Activated gamma-delta T cell treated with Interleukin-2 at 50 U/mL for 16 hours (primary cell): ENCODE results near the gene UNC5CL.
"Not testable (repeated sequence)": the region's sequence is repeated elsewhere in the genome, so short reads cannot be mapped to it uniquely, and the experiment has no call there.

Experiments used
- DNase-seq: peaks from one replicate; pipeline ENCODE4 v3.0.0-alpha.2; 2020

Gene UNC5CL

DNA sequence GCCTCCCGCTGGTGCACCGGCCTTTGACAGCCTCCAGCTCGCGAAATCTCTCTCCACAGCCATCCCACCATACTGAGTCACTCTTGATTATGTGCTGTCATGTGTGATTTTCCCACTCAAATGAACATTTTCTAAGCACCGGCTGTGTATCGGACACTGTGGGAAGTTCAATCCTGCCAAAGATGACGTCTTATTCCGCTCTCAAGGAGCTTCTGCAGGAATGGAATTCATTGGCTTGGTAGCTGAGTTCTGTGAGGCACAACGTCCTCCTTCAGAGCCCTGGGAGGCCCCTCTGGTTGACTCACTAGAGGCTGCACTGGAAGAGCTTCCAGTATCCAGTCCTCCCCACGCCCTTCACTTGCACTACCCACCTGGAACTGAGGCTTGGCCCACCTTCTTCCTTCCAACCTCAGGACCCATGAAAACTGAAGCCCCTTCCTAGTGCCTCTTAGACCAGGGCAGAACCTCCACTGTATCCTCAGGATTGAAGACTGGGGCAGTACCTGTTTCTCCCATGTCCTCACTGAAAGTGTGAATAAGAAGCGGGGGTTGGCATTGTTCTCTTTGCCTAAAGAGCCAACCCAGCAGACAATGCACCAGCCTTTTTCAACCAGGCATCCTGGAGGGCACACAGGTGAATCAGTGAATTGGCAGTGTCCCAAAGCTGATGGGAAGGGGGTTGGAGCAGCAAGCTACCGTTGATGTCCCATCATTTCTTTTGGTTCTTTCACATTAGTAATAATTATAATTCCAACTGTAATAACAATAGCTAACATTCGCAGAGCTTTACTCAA is 1.7 kb downstream of the UNC5CL start:
- DNase-seq = no peak

DNA sequence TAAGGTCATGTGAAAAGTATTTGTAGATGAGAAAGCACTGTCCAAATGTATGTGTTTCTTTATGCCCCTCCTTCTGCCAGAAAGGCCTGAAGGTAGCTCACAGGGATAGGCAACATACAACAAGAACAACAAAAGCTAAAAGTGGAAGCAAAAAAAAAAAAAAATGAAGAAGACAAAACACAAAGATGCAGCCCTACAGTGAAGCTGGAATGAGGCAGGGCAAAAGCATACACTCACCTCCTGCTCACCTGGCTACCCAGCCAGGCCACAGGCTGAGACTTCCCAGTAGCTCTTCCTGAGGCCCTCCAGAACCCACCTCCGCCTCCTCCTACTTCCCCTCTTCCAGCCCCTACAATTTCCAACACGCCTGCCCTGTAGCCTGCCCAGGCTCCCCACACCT is 2.4 kb downstream of the UNC5CL start:
- no peak for DNase-seq

DNA sequence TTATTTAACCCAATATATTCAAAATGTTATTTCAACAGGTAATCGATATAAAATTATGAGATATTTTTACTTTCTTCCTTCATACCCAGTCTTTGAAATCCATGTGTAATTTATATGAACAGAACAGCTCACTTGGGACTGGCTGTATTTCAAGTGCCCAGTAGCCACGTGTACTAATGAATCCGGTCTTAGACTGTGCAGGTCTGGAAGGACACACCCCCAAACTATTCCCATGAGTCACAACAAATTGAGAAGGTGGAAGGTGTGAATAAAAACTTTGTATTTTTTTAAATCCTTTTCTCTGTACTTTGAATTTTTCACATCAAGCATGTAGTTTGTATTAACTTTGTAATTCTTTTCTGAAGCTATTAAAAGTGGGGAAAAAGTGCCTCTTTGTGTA is 2.8 kb downstream of the UNC5CL start:
- no peak for DNase-seq

DNA sequence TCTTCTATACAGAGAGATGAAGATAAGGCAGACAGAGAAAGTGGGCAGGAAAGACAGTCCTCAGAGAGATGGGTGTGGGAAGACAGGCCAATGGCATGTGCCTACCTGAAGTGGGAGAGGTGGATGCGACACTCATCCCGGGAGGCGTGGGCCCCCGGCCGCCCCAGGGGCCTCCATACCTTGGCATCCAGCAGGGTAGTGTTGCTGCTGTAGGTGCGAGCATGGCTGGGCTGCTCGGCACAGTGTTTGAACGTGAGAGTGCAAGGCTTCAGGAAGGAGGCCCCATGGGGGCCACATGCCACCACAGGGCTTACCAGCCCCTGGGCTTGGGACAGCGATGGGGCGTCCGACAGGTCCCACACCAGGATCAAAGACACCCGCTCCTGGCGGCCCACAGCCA is 5.2 kb downstream of the UNC5CL start:
- no peak for DNase-seq

DNA sequence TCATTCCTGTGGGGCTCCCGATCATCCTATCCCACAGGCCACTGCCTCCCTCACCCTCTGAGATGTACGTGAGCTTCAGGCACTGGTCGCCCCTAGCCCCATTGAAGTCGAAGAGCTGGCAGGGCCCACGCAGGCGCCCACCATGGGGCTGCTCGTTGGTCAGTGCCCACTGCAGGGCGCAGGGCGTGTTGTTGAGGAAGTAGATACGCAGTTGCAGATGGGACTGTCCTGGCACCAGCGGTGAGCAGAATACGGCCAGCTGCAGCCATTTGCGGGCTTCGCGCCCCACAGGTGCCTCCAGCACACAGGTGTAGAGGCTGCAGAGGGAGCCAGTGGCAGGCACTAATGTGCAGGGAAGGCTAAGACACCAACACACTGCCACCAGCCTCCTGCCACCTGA is 6.2 kb downstream of the UNC5CL start:
- DNase-seq = no peak

DNA sequence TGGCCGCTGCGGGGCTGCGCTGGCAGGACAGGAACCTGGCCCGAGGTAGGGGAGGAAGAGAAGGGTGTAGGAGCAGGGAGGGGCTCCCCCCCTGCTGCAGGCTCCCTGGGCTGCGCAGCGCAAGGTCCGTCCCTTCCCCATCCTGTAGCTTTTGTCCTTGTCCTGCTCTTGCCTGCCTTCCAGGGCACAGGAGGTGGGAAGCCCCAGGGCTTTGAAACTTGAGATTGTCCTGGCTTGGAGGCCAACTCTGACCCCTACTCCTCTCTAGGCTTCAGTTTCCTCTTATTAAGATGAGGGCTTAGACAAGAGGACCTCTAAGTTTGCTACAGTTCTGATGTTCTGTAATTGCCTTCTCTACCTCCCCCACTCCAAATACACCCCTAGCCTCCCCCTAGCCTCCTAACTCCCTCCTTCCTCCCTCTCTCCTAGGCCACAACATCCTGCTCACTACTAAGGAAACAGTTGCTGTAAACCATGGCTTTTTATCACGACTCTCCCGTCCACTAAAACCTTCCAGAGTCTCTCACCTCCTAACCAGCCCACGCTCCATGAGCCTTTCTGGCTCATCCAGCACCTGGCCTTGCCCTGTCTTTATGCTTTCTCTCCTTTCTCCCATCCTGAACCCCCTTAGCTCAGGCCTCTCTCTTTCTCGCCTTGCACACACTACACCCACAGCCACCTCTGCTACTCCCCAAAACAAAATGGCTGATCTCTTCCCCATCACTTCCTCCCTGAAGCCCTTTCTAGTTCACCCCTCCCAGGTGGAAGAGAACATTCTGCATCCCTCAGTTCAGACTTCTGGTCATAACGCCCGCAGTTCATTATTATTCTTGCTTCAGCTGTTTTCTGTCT is 10.2 kb downstream of the UNC5CL start:
- no peak for DNase-seq

DNA sequence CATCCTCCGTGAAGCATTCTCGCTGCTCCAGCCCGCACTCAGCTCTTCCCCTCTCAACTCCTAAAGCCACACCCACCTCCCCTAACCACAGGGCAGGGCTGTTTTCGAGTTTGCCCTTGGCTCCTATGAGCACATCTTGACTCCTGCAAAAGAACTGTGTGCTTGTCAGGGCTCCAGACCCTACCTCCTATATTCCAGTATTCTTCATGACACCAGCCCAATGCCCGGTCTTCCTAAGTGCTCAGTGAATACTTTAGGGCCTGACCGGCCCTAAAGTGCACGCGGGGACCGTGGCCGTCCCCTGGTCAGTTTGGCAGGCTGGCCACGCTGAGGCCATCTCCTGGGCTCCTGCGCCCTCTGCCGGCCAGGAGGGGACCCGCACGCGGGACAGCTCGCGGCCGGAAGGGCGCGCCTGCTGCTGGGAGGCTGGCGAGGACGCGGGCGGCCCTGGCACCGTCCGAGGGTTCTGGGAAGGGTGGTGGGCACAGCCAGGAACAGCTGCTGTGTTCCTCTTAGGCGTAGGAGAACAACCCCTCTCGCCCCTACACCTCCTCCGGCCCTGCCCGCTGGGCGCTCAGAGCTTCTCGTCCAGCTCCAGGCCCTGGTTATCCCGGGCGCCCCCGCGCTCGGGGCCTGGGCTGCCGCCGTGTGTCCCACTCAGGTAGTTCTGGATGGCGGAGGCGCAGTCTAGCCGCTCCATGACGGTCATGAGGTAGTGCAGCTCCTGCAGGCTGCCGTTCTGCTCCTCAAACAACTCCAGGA is 11.0 kb downstream of the UNC5CL start:
- peak; percentile 69 for DNase-seq

GRCh38 chr6:41027241-41027640 is 11.8 kb downstream of the UNC5CL start:
- DNase-seq = no peak

DNA sequence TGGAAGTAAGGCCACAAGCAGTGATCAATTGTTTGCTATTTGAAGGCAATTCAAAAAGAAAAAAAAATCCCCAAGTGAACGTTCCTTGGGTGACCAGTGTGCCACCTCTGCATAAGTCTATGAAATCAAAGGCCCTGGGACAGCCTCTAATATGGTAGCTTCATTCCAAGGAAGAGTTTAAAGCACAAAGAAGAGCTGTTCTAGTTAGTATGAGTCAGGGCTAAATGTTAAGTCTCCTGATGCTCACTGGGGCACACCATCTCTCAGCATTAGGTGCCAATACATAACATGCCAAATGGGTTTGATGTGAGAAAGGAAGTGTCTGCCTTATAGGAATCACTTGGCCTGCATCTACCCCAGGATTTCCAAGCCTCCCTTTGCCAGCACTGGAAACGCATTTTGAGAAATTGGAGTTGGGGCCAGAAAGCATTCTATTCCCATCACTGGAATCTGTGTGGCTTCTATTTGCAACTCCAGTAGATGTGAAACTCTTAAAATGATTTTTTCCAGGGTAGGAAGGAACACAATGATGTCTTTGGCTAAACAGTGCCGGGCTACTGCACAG is 13.0 kb downstream of the UNC5CL start:
- DNase-seq = no peak

DNA sequence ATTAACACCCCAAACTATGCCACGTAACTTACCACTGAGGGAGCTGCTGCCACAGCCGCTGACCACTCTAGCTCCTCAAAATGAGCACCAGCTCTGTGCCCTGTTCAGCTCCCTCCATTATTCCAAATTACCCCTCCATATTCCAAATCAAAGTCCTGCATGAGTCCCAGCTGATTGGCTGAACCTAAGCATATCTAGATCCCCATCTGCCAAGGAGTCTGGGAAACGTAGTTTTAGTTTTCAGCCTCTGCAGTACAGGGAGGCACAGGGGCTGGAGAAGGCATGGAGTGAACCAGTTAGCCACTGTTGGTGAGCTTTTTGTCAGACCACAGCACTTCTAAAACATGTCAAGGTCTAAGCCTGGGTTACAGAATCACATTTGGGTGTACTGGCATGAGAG is 15.9 kb downstream of the UNC5CL start:
- DNase-seq = no peak

DNA sequence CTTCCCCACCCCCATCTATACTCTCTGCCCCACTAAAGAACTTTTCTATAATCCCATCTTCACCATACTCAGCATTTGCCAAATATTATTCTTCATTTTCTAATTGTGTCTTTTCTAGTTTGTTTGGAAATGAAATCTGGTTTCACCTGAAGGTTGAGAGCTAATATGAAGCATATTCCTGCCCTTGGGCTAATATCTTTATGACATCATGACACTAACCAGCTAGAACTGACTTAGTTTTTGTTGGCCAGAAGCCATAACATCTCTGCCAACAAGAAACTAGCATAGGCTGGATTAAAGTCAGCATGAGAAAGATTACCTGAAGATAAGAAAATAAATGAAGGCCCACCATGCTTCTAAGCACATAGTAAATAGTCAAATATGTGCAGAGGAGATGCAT is 16.7 kb downstream of the UNC5CL start:
- DNase-seq = no peak

DNA sequence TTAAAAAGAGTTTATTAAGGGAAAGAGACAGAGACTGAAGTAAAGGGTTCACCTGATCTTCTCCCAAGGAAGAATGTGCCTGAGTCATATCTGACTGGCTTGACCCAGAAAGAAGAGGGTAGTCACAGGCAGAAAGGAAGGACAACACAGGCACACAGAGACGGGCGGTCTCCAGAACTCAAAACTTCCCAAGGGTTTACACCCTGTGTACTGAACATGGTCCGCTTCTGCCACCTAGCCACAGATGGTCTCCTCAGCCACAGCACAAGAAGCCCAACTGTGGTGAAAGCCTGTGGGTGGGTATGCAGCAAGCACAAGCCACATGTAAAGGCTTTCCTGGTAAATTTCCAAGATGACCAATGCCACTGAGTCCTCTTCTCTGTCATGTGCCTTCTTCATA is 17.2 kb downstream of the UNC5CL start:
- no peak for DNase-seq

- DNase-seq = no peak
These were observed 21.4 kb downstream of the UNC5CL start for GRCh38 chr6:41017663-41018062.

DNA sequence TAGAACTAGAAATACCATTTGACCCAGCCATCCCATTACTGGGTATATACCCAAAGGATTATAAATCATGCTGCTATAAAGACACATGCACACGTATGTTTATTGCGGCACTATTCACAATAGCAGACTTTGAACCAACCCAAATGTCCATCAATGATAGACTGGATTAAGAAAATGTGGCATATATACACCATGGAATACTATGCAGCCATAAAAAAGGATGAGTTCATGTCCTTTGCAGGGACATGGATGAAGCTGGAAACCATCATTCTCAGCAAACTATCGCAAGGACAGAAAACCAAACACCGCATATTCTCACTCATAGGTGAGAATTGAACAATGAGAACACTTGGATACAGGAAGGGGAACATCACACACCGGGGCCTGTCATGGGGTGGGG is 23.2 kb downstream of the UNC5CL start:
- DNase-seq = not testable (repeated sequence)

DNA sequence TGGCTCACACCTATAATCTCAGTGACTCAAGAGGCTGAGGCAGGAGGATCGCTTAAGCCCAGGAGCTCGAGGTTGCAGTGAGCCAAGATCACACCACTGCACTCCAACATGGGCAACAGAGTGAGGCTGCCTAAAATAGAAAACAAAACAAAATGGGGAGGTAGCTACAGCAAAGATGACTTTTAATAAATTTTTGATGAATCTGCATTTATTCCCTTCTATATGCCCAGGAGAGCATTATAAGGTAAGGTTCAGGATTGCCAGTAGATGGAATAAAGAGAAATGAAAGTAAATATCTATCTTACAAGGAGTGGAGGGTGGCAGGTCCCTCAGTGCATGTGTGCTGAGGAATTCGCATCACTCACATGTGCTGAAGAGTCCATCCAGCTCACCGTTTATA is 24.2 kb downstream of the UNC5CL start:
- no peak for DNase-seq

DNA sequence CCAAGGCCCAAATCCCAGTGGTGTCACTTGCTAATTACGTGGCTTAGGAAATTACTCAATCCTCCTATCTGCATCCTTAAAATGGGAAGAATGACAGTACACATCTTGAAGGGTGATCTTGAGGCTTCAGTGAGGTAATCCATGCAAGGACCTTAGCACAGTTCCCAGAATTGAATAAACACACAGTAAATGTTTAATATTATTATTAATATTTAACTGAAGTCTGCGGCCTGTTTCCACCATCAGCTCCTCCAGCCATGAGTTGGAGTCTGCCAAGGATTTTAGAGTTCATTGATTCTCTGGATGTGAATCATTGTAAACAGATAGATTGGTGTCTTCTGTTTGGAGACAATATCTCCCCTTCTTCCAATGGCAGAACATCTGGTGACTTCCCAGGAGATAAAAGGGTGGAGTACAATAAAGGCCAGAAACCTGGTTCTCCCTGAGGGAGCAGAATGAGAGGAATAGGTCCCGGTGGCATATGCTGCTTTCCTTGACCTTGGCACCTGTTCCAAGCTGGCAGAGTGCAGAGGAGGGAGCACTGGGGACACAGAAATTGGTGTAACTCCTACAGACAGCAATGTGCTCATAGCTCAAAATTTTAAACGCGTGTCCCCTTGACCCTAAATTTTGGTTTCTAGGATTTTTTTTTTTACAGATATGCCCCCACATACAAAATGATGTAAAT is 25.4 kb downstream of the UNC5CL start:
- no peak for DNase-seq

- no peak for DNase-seq
These were observed 27.3 kb downstream of the UNC5CL start for GRCh38 chr6:41011673-41012072.

DNA sequence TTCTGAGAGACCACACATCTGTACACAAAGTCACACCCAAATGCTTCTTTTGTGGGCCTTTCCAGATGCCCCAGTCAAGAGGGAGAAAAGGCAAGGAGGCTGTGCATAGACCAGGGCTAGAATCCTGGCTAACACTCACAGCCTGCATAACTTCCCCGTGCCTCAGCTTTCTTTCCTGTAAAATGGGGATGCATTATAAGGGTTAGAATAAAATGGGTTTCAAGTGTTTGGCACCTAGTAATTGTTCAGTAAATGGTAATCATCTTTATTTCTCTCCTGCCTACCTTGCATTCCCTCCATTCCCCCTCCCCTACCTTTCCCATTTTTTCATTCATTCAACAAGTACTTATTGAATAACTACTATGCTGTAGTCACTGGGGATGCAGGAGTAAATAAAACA is 29.4 kb downstream of the UNC5CL start:
- DNase-seq = no peak

- no peak for DNase-seq
These were observed 31.0 kb downstream of the UNC5CL start for GRCh38 chr6:41008011-41008410.

DNA sequence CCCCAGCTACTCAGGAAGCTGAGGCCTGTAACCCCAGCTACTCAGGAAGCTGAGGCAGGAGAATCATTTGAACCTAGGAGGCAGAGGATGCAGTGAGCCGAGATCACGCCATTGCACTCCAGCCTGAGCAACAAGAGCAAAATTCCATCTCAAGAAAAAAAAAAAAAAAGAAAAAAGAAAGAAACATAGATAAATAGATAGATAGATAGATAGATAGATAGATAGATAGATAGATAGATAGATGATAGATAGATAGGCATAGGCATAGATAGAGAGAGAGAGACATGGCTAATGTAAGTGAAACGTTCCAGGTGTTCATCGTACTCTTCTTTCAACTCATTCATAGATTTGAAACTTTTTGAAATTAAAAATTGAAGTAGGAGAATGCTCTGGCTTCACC is 32.0 kb downstream of the UNC5CL start:
- not testable (repeated sequence) for DNase-seq

- DNase-seq = peak; percentile 53
These were observed 32.8 kb downstream of the UNC5CL start for GRCh38 chr6:41006217-41006616.

- no peak for DNase-seq
These were observed 36.9 kb downstream of the UNC5CL start for GRCh38 chr6:41002168-41002567.

DNA sequence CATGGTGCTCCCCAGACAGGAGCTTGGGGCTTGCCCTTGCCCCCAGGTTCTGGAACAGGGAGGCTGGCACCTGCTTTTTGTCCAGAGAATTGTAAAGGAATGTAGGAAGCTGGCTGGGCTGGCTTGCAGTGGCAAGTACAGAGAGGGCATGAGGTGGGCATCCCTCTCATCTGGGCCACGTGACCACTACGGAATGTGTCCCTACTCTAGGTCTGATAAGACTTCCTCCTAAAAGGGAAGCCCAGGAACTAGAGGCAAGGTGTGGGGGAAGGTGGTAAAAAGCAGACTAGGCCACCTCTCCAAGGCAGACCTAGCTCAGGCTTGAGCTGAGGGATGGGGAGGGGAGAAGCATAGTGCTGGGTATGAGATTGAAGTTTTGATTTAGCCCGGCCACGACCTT is 38.8 kb downstream of the UNC5CL start:
- DNase-seq = no peak
